ENCODE data around the gene DDX24.

DDX24 gene

GRCh38 chr14:94115631-94116030 is 34.6 kb upstream of the DDX24 start:
- H3K27ac ChIP-seq, result no peak overlapping the region
- DNase-seq (ENCODE audit: low read depth, low spot score), result no peak

- no peak for DNase-seq (ENCODE audit: low read depth, low spot score)
- H3K27ac ChIP-seq, result no peak overlapping the region
These were observed 34.1 kb upstream of the DDX24 start for GRCh38 chr14:94115058-94115591.

GRCh38 chr14:94114589-94115057 is 33.6 kb upstream of the DDX24 start:
- no peak for DNase-seq (ENCODE audit: low read depth, low spot score)

GRCh38 chr14:94113908-94114588 is 33.0 kb upstream of the DDX24 start:
- H3K27ac ChIP-seq, result peak overlapping the region; percentile 40
- no peak for DNase-seq (ENCODE audit: low read depth, low spot score)

More at GRCh38 chr14:94114589-94115057, 33.6 kb upstream of the DDX24 start:
- H3K27ac ChIP-seq, result no peak overlapping the region

- DNase-seq (ENCODE audit: low read depth, low spot score), result no peak
- peak overlapping the region; percentile 40 for H3K27ac ChIP-seq
These were observed 32.5 kb upstream of the DDX24 start for GRCh38 chr14:94113490-94113889.

GRCh38 chr14:94113073-94113472 is 32.1 kb upstream of the DDX24 start:
- H3K27ac ChIP-seq, result peak overlapping the region; percentile 40
- DNase-seq (ENCODE audit: low read depth, low spot score), result no peak

GRCh38 chr14:94112513-94113063 is 31.6 kb upstream of the DDX24 start:
- no peak for DNase-seq (ENCODE audit: low read depth, low spot score)
- peak overlapping the region; percentile 40 for H3K27ac ChIP-seq

GRCh38 chr14:94111276-94112095 is 30.5 kb upstream of the DDX24 start:
- H3K27ac ChIP-seq, result no peak overlapping the region
- DNase-seq (ENCODE audit: low read depth, low spot score), result no peak

GRCh38 chr14:94110552-94111181 is 29.7 kb upstream of the DDX24 start, which contains the start of gene IFI27:
TSS of gene IFI27 (plus strand) at chr14:94110736.
- no peak within 1 kb of the TSS for H3K27ac ChIP-seq
- no peak for DNase-seq (ENCODE audit: low read depth, low spot score)

- H3K27ac ChIP-seq, result no peak overlapping the region
These were observed 28.9 kb upstream of the DDX24 start for GRCh38 chr14:94109915-94110250.

GRCh38 chr14:94104731-94105130 is 23.7 kb upstream of the DDX24 start:
- no peak overlapping the region for H3K27ac ChIP-seq
- DNase-seq (ENCODE audit: low read depth, low spot score), result no peak

More at GRCh38 chr14:94109915-94110250, 28.9 kb upstream of the DDX24 start:
- DNase-seq (ENCODE audit: low read depth, low spot score), result no peak

- no peak for DNase-seq (ENCODE audit: low read depth, low spot score)
These were observed 22.6 kb upstream of the DDX24 start for GRCh38 chr14:94103554-94104150.

GRCh38 chr14:94102768-94103482 is 21.9 kb upstream of the DDX24 start:
- no peak for DNase-seq (ENCODE audit: low read depth, low spot score)
- no peak overlapping the region for H3K27ac ChIP-seq

More at GRCh38 chr14:94103554-94104150, 22.6 kb upstream of the DDX24 start:
- no peak overlapping the region for H3K27ac ChIP-seq

- H3K27ac ChIP-seq, result no peak overlapping the region
- no peak for DNase-seq (ENCODE audit: low read depth, low spot score)
These were observed 20.7 kb upstream of the DDX24 start for GRCh38 chr14:94101748-94102147.

- no peak overlapping the region for H3K27ac ChIP-seq
- DNase-seq (ENCODE audit: low read depth, low spot score), result no peak
These were observed 19.8 kb upstream of the DDX24 start for GRCh38 chr14:94100847-94101246.

GRCh38 chr14:94099006-94099405 is 18.0 kb upstream of the DDX24 start:
- DNase-seq (ENCODE audit: low read depth, low spot score), result no peak
- no peak overlapping the region for H3K27ac ChIP-seq

GRCh38 chr14:94098326-94098992 is 17.5 kb upstream of the DDX24 start:
- no peak for DNase-seq (ENCODE audit: low read depth, low spot score)
- H3K27ac ChIP-seq, result no peak overlapping the region

GRCh38 chr14:94097091-94097490 is 16.1 kb upstream of the DDX24 start:
- no peak for DNase-seq (ENCODE audit: low read depth, low spot score)
- H3K27ac ChIP-seq, result no peak overlapping the region

GRCh38 chr14:94093418-94093817 is 12.4 kb upstream of the DDX24 start:
- no peak for DNase-seq (ENCODE audit: low read depth, low spot score)
- no peak overlapping the region for H3K27ac ChIP-seq

All from epithelial cell of prostate (primary cell).